Stimulated activated CD8-positive, alpha-beta memory T cell treated with anti-CD3 and anti-CD28 coated beads, Interleukin-12 subunit alpha, Interleukin-12 subunit beta, amount 100 ng/mL, for 1 hour (primary cell): ENCODE results near the gene ANP32A.
"Not testable (repeated sequence)": the region's sequence is repeated elsewhere in the genome, so short reads cannot be mapped to it uniquely, and the experiment has no call there.

ENCODE experiments used
- DNase-seq: peaks from one replicate; pipeline ENCODE4 v3.0.0-alpha.2; 2020; ENCODE audit warnings: low read depth

Gene ANP32A

DNA sequence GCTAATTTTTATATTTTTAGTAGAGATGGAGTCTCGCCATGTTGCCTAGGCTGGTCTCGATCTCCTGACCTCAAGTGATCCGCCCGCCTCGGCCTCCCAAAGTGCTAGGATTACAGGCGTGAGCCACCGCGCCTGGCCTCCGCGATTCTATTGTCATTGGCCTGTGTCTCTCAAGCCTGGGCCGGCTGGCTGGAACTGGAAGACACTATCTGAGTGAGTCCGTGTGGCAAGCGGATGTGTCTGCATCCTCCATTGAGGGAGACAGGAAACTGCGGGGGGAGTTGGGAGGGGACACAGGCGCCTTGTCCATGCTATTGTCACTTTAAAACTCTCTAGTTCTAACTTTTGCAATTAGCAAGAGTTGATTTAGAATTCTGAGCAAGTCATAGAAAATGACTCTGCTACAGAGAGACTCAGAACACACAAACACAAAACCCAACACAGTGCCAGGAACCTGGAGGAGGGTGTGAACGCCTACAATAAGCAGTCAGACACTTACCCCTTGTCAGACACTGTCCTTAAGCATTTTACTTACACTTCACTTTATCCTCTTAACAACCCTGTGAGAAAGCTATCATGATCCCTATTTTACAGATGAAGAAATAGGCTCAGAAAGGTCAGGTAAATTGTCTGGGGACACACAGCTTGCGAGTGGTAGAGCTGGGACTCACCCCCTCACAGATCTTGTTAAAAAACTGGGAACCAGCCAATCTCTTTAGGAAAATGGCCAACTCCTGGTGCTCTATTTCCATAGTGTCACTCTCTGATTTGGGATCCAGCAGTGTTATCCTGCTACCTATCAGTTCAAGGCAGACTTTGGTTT lies 38.7 kb downstream of the ANP32A start:
- no peak for DNase-seq

DNA sequence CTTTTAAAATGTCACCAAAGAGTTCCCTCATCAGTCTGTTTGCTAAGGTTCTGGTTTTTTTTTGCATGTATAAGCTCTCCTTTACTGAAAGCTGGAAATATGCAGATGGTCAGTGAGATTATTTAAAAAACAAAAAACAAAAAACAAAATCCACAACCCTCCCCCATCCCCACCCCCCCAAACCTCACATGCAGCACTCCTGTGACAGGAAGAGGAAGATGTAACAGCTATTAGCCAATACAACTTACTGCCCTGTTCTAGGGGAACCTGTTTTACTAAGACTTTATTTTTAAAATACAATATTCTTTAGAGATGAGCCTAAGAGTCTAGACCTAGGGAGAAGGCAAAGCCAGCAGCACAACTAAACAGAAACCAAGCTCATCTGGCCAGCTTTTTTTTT lies 39.5 kb downstream of the ANP32A start:
- no peak for DNase-seq

DNA sequence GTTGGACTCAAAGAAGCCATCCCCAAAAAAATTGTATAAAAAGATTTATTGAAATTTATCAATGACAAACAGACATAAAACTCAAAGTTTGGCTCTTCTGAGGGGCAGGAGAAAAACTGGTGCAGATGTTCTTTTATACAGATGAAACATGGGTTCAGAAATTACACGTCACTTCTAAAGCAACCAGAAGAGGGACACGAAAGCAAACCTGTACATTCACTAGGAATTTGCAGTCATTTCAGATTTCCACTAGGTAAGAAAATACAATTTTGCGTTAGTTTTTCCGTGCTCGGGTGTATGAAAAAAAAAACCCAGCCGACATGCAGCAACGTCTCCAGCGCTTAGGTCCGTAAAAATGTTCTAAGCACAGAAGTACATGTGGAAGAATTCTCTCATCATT lies 41.8 kb downstream of the ANP32A start:
- DNase-seq, result no peak

DNA sequence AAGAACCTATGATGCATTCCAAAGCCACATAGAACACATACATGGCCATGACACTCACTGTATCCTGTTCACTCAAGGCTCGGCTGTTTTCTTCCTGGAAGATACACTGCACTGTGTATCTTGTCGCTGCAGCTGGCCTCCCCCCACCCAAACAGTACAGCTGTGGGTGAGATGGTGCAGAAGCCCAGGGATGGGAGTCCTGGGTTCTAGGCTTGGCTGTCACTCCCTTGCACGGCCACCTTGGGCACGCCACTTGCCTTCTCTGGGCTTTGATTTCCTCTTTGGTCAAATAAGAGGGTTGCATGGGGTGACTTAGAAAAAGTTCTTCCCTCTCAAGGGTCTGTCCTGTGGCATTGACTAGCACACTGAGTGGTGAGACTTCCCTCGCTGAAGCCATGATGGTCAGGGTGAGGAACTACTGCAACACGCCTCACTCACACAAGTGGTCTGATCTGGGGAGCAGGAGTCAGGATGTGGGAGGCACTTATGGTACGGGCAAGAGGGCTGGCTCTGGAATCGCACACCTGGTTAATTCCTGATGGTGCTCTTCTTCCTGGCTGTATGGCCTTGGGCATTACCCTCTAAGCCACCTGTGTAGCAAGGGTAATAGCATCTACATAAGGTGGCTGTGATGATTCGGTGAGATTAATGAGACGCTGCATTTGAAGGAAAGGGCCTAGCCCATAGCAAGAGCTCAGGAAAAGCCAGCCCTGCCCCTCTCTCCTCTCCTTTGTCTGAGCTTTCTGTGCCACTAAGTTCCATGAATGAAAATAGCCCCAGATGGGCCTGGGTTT lies 44.0 kb downstream of the ANP32A start:
- no peak for DNase-seq

DNA sequence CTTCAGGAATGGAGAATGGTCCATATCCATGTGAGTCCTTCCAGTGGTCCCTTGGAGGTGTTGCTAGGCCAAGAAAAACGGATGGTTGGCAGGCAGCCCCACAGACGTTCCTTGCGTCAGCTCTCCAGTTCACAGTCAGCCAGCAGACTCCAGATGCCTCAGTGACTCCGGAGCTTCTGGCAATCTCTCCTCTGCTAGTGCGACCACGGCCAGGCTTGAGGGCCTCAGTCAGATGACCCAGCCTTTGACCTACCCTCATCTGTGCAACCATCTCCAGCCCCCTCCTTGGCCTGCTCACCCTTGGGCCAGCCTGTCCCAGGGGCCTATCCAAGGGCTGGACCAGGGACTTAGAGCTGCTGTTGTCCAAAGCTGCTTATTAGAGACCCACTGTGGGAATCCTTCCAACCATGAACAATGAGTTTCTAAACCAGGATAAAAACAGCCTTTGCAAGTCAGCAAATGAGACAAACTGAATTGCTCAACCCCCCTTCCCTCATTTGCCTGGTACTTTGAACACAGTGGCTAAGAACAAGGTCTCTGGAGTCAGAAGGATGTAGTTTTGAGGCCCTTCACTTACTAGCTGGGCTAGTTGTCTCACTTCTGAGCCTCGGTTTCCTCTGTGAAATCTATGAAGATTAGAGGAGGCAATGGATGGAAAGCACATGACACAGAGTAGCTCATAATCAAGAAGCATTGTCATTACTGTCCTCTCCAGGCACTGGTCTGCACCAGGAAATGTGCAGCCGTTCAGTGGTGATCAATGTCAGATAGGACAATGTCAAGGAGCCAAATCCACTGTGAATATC lies 44.8 kb downstream of the ANP32A start:
- no peak for DNase-seq

DNA sequence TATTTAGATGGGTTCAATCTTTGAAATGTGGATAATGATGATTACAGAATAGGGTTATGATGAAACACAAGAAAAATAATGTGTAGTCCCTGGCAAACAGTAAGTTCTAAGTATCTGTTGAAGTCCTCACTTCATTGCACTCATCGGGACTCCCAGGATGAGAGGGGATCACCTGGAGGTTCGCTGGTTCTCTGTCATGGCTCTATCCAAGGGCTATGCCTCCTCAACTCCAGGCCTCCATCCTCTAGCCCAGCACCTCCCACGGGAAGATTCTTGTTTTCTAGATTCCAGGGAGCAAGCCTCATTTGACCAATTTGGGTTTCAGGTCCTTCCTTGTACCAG lies 45.5 kb downstream of the ANP32A start:
- no peak for DNase-seq

DNA sequence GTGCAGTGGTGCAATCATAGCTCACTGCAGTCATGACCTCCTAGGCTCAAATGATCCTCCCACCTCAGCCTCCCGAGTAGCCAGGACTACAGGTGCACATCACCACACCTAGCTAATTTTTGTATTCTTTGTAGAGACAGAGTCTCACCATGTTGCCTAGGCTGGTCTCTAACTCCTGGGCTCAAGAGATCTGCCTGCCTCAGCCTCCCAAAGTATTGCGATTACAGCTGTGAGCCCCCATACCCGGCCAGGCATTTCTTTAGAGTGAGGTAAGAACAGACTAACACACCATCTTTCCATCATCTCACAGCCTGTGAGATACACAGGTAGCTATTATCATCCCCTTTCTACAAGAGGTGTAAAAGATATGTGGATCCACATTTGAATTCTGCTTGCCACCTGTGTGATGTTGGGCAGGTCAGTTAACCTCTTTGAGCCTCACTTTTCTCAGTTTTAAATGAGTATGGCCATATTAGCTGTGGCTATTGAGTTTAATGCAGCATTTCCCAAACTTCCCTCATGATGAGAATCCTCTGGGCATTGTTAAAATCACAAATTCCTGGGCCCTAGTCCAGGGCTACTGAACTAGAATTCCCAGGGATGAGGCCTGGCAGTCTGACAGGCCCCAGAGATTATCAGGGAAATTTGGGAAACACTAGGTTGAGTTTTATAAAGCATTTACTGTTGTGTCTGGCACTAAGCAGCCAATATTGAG lies 46.0 kb downstream of the ANP32A start:
- no peak for DNase-seq

DNA sequence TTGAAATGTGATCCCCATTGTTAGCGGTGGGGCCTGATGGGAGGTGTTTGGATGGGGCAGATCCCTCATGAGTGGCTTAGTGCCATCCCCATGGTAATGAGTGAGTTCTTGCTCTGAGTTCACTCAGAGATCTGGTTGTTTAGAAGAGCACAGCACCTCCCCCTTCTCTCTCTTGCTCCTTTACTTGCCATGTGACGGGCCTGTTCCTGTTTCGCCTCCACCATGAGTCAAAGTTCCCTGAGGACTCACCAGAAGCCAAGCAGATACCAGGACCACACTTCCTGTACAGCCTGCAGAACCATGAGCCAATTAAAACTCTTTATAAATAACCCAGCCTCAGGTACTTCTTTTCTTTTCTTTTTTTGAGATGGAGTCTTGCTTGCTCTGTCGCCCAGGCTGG lies 46.6 kb downstream of the ANP32A start:
- no peak for DNase-seq

DNA sequence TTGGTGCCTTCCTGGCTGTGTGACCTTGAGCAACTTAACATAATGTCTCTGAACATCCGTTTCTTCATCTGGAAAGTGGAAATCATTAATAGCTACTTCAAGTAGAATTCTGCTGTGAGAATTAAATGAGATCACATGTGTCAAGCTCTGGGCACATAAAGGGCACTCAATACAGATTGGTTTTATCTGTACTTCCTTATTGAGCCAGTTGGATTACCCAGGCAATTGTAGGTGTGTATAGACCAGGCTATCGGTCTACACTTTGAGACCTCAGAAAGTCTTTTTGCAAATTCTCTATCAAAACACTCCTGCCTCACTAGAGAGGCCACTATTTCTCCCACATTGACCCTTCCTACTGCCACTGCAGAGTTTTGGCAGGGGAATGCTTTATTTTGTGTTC lies 47.7 kb downstream of the ANP32A start:
- no peak for DNase-seq

DNA sequence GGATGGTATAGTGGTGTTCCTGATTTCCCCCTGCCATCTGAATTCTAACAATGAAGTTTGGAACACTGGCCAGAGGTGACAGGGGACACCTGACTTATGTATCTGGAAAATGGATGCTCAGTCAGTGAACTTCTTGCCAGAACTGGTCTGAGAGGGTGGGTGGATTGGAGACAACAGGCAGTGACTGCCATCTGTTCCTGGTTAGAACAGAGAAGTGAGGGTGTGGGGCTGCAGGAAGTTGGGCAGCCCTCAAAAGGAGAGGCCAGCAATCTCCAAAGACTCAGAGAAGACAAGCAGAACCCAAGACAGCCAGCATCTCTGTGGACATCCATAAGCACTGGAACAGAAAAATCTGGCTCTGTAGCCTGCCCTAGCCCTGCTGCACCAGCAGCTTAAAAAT lies 50.5 kb downstream of the ANP32A start:
- no peak for DNase-seq

DNA sequence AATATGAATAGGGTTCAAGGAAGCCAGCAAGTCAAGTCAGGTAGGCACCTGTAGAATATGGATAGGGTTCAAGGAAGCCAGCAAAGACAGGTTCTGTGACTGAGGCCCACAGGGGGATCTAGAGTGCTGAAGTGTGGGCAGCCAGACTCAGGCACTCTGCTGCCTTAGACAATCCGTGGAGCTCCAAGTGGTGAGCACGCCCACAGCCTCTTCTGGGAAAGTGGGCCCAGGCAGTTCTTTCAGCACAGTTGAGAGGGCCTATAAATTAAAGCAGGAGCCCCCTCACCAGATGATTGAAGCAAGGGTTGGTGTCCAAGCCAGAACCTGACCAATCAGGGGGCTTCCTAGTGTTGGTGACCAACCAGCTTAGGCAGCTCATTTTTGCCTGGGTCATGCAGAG lies 51.0 kb downstream of the ANP32A start:
- no peak for DNase-seq

DNA sequence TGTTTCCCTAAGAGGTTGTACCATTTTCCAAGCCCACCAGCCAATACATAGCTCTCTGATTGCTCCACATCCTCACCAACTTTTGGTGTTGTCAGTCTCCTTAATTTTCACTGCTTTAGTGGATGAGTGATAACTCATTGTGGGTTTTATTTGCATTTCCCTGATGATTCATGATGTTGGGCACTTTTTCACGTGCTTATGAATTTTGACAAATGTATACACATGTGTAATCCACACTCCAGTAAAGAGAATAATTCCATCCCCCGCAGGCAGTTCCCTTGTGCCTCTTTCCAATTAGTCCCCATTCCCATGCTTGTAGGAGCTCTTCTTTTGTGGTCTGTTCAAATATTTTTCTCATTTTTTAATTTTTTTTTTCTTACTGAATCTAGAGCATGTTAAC lies 52.4 kb downstream of the ANP32A start:
- no peak for DNase-seq

DNA sequence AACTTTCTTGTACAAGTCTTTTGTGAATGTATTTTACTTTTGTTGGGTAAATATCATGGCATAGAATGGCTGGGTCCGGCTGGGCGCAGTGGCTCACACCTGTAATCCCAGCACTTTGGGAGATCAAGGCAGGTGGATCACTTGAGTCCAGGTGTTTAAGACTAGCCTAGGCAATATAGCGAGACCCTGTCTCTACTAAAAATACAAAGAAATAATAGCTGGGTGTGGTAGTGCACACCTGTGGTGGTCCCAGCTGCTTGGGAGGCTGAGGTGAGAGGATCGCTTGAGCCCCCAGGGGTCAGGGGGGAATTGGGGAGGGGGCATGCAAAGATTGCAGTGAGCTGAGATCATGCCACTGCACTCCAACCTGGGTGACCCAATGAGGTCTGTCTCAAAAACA lies 52.9 kb downstream of the ANP32A start:
- no peak for DNase-seq

DNA sequence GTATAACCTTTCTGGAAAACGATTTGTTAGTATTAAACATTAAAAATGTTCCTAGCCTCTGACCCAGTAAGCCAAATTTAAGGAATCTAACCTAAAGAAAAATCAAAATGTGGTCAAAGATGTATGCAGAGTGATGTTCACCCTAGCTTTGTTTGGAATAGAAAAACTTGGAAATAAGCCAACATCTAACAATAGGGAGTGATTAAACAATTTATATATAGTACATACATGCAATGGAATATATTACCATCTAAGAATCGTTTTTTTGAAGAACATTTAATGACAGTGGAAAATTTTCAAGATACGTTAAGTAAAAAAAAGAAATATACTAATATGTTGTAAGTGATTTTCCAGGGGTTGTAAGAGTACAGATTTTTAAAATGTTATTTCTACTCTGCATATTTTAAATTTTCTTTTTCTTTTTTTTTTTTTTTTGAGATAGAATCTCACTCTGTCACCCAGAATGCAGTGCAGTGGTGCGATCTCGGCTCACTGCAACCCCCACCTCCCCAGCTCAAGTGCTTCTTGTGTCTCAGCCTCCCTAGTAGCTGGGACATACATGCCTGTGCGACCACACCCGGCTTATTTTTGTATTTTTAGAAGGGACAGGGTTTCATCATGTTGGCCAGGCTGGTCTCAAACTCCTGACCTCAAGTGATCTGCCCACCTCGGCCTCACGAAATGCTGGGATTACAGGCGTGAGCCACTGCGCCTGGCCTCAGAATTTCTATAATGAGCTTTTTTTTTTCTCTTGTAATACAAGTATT lies 54.9 kb downstream of the ANP32A start:
- no peak for DNase-seq

DNA sequence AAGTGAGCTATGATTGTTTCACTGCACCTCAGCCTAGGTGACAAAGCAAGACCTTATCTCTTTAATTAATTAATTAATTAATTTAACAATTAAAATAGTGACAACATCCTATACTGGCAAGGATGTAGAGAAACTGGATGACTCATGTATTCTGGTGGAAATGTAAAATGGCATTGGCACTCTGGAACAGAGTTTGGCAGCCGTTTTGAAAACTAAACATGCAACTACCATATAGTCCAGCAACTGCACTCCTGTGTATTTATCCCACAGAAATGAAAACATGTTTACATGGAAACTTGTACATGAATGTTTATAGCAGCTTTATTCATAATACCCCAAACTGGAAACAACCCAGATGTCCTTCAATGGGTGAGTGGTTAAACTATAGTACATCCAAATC lies 56.6 kb downstream of the ANP32A start:
- DNase-seq, result no peak

DNA sequence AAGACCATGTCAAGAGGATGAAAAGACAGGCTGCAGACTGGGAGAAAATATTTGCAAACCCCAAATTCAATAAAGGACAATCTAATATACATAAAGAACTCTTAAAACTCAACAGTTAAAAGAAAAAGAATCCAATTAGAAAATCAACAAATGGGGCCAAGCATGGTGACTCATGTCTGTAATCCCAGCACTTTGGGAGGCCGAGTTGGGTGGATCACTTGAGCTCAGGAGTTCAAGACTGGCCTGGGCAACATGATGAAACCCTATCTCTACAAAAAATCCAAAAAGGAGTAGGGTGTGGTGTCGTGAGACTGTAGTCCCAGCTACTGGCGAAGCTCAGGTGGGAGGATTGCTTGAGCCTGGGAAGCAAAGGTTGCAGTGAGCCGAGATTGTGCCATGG lies 57.6 kb downstream of the ANP32A start:
- DNase-seq, result no peak

DNA sequence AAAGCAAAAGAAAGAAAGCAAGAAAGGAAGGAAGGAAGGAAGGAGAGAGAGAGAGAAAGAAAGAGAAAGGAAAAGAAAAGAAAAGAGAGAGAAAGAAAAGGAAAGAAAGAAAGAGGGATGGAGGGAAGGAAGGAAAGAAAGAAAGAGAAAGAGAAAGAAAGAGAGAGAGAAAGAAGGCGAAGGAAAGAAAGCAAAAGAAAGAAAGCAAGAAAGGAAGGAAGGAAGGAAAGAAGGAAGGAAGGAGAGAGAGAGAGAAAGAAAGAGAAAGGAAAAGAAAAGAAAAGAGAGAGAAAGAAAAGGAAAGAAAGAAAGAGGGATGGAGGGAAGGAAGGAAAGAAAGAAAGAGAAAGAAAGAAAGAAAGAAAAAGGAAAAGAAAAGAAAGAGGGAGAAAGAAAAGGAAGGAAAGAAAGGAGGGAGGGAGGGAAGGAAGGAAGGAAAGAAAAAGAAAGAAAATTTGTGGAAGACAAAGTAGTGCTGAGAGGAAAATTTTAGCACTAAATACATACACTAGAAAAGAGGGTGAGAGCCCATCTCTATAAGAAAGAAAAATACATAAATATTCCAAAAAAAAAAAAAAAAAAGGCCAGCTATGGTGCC lies 60.6 kb downstream of the ANP32A start:
- not testable (repeated sequence) for DNase-seq

DNA sequence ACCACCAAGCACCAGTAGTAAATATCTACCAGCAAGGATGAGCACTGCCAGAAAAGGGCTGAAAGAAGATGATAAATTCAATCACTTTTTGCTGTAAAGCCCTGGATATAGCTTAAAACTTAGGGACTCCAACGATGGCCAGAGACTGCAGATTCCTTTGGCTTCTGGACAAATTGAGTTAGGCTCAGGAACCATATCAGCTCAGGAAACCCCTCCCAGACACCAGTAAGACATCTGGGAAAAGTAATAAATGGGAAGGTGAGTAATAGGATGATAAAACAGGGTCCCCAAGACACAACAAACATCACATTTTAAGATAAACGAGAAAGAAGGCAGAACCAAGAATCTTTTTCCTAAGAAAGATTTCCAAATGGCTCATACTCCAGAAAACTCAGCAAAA lies 65.0 kb downstream of the ANP32A start:
- no peak for DNase-seq

DNA sequence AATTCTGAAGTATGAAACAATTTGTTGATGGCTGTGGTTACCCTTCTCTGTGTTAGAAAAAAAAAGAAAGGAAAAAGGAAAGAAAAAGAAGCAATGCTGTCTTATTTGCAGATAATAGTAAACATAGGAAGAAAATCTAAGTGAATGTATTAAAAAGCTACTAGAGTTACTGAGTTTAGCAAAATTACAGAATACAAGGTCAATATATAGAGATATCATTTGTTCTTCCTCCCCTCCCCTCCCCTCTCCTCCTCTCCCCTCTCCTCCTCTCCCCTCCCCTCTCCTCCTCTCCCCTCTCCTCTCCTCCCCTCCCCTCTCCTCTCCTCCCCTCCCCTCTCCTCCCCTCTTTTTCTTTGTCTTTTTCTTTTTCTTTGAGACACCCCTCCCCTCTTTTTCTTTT lies 69.1 kb downstream of the ANP32A start:
- no peak for DNase-seq

DNA sequence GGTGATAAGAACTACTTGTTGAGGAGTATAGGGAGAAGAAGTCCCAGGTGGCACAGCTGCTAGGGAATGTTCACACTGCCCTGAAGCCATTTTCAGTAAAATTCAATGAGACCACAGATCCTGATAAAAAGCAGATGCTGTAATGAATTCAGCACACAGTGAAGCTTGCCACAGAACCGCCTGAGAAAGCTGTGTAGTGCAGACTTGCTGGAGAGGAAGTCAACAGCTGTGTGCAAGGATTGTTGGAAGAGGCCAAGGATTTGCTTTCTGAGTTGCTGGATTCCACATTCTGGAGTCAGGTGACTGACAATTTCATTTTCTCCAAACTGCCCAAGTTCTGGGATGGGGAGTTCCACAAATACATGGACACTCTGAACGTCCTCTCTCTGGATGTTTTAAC lies 70.9 kb downstream of the ANP32A start:
- no peak for DNase-seq

DNA sequence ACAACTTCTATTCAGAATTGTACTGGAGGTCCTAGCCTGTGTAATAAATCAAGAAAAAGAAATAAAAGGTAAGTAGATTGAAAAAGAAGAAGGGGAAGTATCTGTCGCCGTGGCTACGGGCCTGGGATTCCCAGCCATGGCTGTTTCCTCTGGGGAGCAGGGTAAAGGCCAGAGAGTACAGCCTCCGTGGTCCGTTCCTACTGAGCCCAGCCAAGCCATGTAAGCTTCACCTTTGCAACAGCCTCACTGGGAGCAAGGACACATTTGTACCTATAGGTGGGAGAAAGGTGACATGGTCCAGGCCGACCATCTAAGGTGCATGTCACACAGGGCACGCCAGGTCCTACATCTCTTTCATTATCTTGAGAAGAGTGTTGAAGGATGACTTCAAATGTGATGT lies 71.3 kb downstream of the ANP32A start:
- no peak for DNase-seq
